PFSK-1 (cell line): ENCODE measurements around the gene FAHD2A.

Source experiments
- FOXP2 ChIP-seq: optimal IDR thresholded peaks from 2 replicates; pipeline ENCODE3; 2011; ENCODE audit warnings: borderline replicate concordance, control low read depth, inconsistent platforms; ENCODE audit not compliant: insufficient read depth; ENCODE audit errors: extremely low read length, extremely low read depth
- POLR2AphosphoS5 ChIP-seq: IDR thresholded peaks from 2 replicates; pipeline ENCODE4 v1.6.1; 2012; ENCODE audit warnings: low read depth, mild to moderate bottlenecking, control low read depth, low read length, moderate library complexity
- REST ChIP-seq, 2 experiments: IDR thresholded peaks; 2 replicates each; pipeline versions ENCODE4 v1.6.1 to v1.8.0; 2011 to 2012; ENCODE audit warnings: low read depth in 2 of 2, low read length in 2 of 2, control low read depth in 1 of 2, inconsistent platforms in 1 of 2, mild to moderate bottlenecking in 1 of 2, moderate library complexity in 1 of 2; ENCODE audit not compliant: insufficient read depth in 1 of 2
- SIN3A ChIP-seq: IDR thresholded peaks from 2 replicates; pipeline ENCODE4 v1.6.1; 2012; ENCODE audit warnings: mild to moderate bottlenecking, low read length, moderate library complexity, borderline replicate concordance; ENCODE audit not compliant: insufficient read depth
- TAF1 ChIP-seq: IDR thresholded peaks from 2 replicates; pipeline ENCODE4 v1.6.1; 2012; ENCODE audit warnings: low read length, control low read depth, borderline replicate concordance; ENCODE audit not compliant: insufficient read depth

Gene FAHD2A

DNA sequence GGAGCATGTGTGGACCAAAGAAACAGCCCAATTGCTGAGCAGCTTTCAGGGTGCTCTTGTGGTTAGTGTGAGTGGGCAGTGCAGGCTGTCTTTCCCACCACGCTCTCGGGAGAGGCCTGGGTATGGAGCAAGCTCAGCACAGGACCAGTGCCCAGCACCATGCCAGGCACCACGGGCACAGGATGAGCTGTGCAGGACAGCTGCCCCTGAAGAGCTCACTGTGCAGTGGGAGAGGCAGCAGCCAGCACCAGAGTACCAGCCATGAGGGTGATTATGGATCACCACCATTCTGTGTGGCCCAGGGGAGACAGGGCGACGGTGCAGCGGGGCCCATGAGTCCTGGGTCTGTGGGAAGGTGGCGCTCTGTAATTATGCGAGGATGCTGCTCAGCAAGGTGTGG is 29.7 kb upstream of the FAHD2A start:
- no peak for TF ChIP-seq REST (IDR thresholded peaks at IDR 0.05; ENCODE audit: insufficient read depth in 1 of 2, low read depth in 2 of 2, low read length in 2 of 2)

DNA sequence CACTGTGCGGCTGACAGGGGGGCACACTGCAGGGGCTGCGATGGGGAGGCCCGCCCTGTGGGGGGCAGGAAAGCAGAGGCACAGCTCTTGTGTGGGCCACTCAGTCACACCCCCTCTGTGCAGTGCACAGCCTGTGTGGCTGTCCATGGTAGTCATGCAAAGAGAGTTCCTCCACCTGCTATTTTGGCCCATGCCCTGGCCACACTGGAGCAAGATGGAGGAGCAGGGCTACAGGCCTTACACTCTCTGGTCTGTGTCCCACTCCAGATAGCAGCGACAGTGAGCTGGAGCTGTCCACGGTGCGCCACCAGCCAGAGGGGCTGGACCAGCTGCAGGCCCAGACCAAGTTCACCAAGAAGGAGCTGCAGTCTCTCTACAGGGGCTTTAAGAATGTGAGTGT is 28.5 kb upstream of the FAHD2A start:
- TF ChIP-seq REST (IDR thresholded peaks at IDR 0.05; ENCODE audit: insufficient read depth in 1 of 2, low read depth in 2 of 2, low read length in 2 of 2) = peak in 1 of 2 experiments; percentile 73; a peak in 1 of 4 replicates
- no peak for TF ChIP-seq TAF1

GRCh38 chr2:95374451-95374920 is 28.0 kb upstream of the FAHD2A start:
- TF ChIP-seq TAF1 (no peak), FOXP2 (no peak), REST (IDR thresholded peaks at IDR 0.05; ENCODE audit: insufficient read depth in 1 of 2, low read depth in 2 of 2, low read length in 2 of 2) (no peak), SIN3A (no peak), POLR2AphosphoS5 (no peak)

GRCh38 chr2:95374921-95375471 is 27.5 kb upstream of the FAHD2A start:
- no peak for TF ChIP-seq REST (IDR thresholded peaks at IDR 0.05; ENCODE audit: insufficient read depth in 1 of 2, low read depth in 2 of 2, low read length in 2 of 2)
- no peak for TF ChIP-seq POLR2AphosphoS5
- TF ChIP-seq SIN3A = no peak
- no peak for TF ChIP-seq FOXP2
- TF ChIP-seq TAF1 = no peak

- TF ChIP-seq POLR2AphosphoS5 (no peak), FOXP2 (no peak), TAF1 (no peak), REST (IDR thresholded peaks at IDR 0.05; ENCODE audit: insufficient read depth in 1 of 2, low read depth in 2 of 2, low read length in 2 of 2) (no peak), SIN3A (no peak)
Observed at GRCh38 chr2:95375532-95376150, 26.9 kb upstream of the FAHD2A start.
